Right lobe of liver (tissue), 6 donors: ENCODE data around the gene IFT20. TPM values are rescaled to one million over a fixed set of nuclear protein-coding genes. Genes with fewer than 3 reads are reported as not detected.

Experiments
- ATAC-seq, 4 donors: fragments of 200-7000 bp; cut with Tn5 transposase; one replicate each; pipeline ENCODE4 v1.9.1; 2020; ENCODE audit warnings: mild to moderate bottlenecking in 4 of 4, moderate library complexity in 4 of 4
- DNase-seq, 3 donors: peaks; one replicate each; pipeline ENCODE4 v3.0.0-alpha.2; 2020
- H3K27ac ChIP-seq, 3 donors: fragments of 200-600 bp; one replicate each; pipeline ENCODE4 v1.8.0; 2022
- H3K27me3 ChIP-seq, 2 donors: fragments of 200-600 bp; one replicate each; pipeline ENCODE4 v1.8.0; 2022
- H3K36me3 ChIP-seq, 4 donors: fragments of 200-600 bp; sonication (generic) in 1 of 4; one replicate each; pipeline versions ENCODE4 v1.5.1 to v1.8.0; 2017 to 2022; ENCODE audit warnings: control low read depth in 1 of 4
- H3K4me1 ChIP-seq, 4 donors: fragments of 200-600 bp; sonication (generic) in 1 of 4; one replicate each; pipeline versions ENCODE4 v1.5.1 to v1.8.0; 2017 to 2022; ENCODE audit warnings: control low read depth in 1 of 4
- H3K4me3 ChIP-seq, 3 donors: fragments of 200-600 bp; one replicate each; pipeline ENCODE4 v1.8.0; 2022
- H3K9me3 ChIP-seq, 4 donors: fragments of 200-600 bp; sonication (generic) in 1 of 4; one replicate each; pipeline versions ENCODE4 v1.5.1 to v1.8.0; 2017 to 2022; ENCODE audit warnings: control low read depth in 1 of 4
- CTCF ChIP-seq, 4 donors: fragments of 200-600 bp in 3 of 4; fragments of 450-650 bp in 1 of 4; IDR thresholded peaks; one replicate each; pipeline versions ENCODE4 v1.5.1 to v1.8.0; 2016 to 2022; ENCODE audit warnings: antibody characterized with exemption in 4 of 4, mild to moderate bottlenecking in 2 of 4
- POLR2A ChIP-seq: fragments of 450-650 bp; IDR thresholded peaks from one replicate; pipeline ENCODE4 v1.6.1; 2017; ENCODE audit warnings: antibody characterized with exemption, mild to moderate bottlenecking
- WGBS: methylation state at CpG from one replicate; pipeline ENCODE4 v1.1.6; 2018; ENCODE audit warnings: low coverage, low lambda C conversion rate; ENCODE audit not compliant: insufficient coverage; ENCODE audit errors: missing lambda C conversion rate; 5-methylcytosine and 5-hydroxymethylcytosine counted together
- intact Hi-C, 2 donors: fragments of 100-400 bp; cut with DNase I; formaldehyde crosslinking; loops; one replicate each; pipeline versions ENCODE4 v1.11.2 to v1.14.1; 2022
- total RNA-seq, 6 experiments: library from RNA; depleted of rRNA in 2 of 6; stranded (reverse); fragments of >200 nt in 2 of 6; fragmentation: NEBNext Ultra II Directional in 3 of 6; extraction: Animal tissue kit (Norgen Biotek cat#: 25700) in 3 of 6; gene quantifications; one replicate each; pipeline versions ENCODE4 v1.1.0 to v1.2.4, GENCODE V29; 2016 to 2023
- donor health status: DM: no; HTN: yes; CAD: no.
- donor health status: DM: no; HTN: no; CAD: no.
- donor health status: DM: no; HTN: no; CAD: no.
- donor health status: DM: no; HTN: yes; CAD: no.
- donor health status: DM: no; HTN: yes; CAD: no.

Gene IFT20
- total RNA-seq, 6 experiments from 2014 or later: 20.6 to 29.6 (median 26.1) TPM

GRCh38 chr17:28379814-28380801 lies 44.8 kb upstream of the IFT20 start:
- Histone ChIP-seq H3K9me3 (no peaks in the 10 kb centered on the region), H3K4me1 (peaks cover 0 to 25% (median 0%) of the 10 kb centered on the region in 4 donors), H3K27me3 (no peaks in the 10 kb centered on the region), H3K36me3 (no peaks in the 10 kb centered on the region), H3K27ac (no peak overlapping the region), H3K4me3 (no peak overlapping the region)
- intact Hi-C loops: no loop called here
- 57% methylated on average over 10 of the region's 10 CpGs for WGBS
- ATAC-seq: peak in 3 of 4 donors; percentile 29 to 39 (median 36)
- no peak for TF ChIP-seq CTCF (IDR thresholded peaks at IDR 0.05)
- no peak for TF ChIP-seq POLR2A
- no peak for DNase-seq

GRCh38 chr17:28372945-28373274 lies 37.6 kb upstream of the IFT20 start:
- peaks cover 0 to 6% (median 0%) of the 10 kb centered on the region in 4 donors for H3K4me1 ChIP-seq
- ATAC-seq: no peak
- no peaks in the 10 kb centered on the region for H3K9me3 ChIP-seq
- intact Hi-C loops: no loop called here
- H3K27ac ChIP-seq: no peak overlapping the region
- H3K36me3 ChIP-seq: peaks cover 0 to 13% (median 4%) of the 10 kb centered on the region in 4 donors
- 87% methylated on average over 3 of the region's 6 CpGs for WGBS
- DNase-seq: no peak
- TF ChIP-seq POLR2A (no peak), CTCF (IDR thresholded peaks at IDR 0.05) (no peak)
- no peaks in the 10 kb centered on the region for H3K27me3 ChIP-seq
- no peak overlapping the region for H3K4me3 ChIP-seq

GRCh38 chr17:28372203-28372944 lies 37.1 kb upstream of the IFT20 start:
- Histone ChIP-seq H3K27me3 (no peaks in the 10 kb centered on the region), H3K27ac (no peak overlapping the region), H3K4me1 (peaks cover 0 to 8% (median 0%) of the 10 kb centered on the region in 4 donors), H3K36me3 (peaks cover 0 to 18% (median 7%) of the 10 kb centered on the region in 4 donors), H3K4me3 (peak overlapping the region; percentile 11 to 92 (median 47)), H3K9me3 (no peaks in the 10 kb centered on the region)
- DNase-seq: no peak
- WGBS: 20% methylated on average over 3 of the region's 53 CpGs
- TF ChIP-seq CTCF (IDR thresholded peaks at IDR 0.05) (no peak), POLR2A (no peak)
- ATAC-seq: no peak
- intact Hi-C loops: no loop called here

- WGBS: 9% methylated on average over 58 of the region's 80 CpGs
Measured at GRCh38 chr17:28371245-28372202, 36.3 kb upstream of the IFT20 start, which contains the start of gene SARM1. TSS of gene SARM1 (plus strand) at chr17:28371694. CDS start at chr17:28372033, 339 bp downstream.

More at GRCh38 chr17:28371245-28372202, 36.3 kb upstream of the IFT20 start, which contains the start of gene SARM1:
- H3K9me3 ChIP-seq: no peaks in the 10 kb centered on the region
- H3K27me3 ChIP-seq: no peaks in the 10 kb centered on the region
- ATAC-seq: peak; percentile 64 to 86 (median 68)
- peak; percentile 94 to 95 (median 95) for DNase-seq
- TF ChIP-seq POLR2A (no peak), CTCF (IDR thresholded peaks at IDR 0.05) (no peak)
- H3K4me3 ChIP-seq: peak within 1 kb of the TSS; percentile 11 to 92 (median 47)
- H3K4me1 ChIP-seq: peaks cover 0 to 17% (median 2%) of the 10 kb centered on the region in 4 donors
- peaks cover 0 to 27% (median 10%) of the 10 kb centered on the region in 4 donors for H3K36me3 ChIP-seq
- peak within 1 kb of the TSS; percentile 14 to 92 (median 85) for H3K27ac ChIP-seq
- intact Hi-C loops: no loop called here
